Measurements from ENCODE around the gene KLHL2.
A peak's percentile ranks its signal among the peaks of the same experiment; 100 is the strongest.

KLHL2 gene

GRCh38 chr4:165312506-165312905 is 105.1 kb downstream of the KLHL2 start:
- no peaks in the 10 kb centered on the region for H3K4me1 Mint-ChIP-seq
- no peak overlapping the region for H3K27ac Mint-ChIP-seq
- DNase-seq, result no peak
- H3K27me3 Mint-ChIP-seq, result no peaks in the 10 kb centered on the region
- H3K9me3 Mint-ChIP-seq, result no peaks in the 10 kb centered on the region
- no peak overlapping the region for H3K4me3 Mint-ChIP-seq
- no peak for ATAC-seq

- no peak overlapping the region for H3K27ac Mint-ChIP-seq
- no peaks in the 10 kb centered on the region for H3K4me1 Mint-ChIP-seq
- DNase-seq, result no peak
- ATAC-seq, result no peak
- H3K9me3 Mint-ChIP-seq, result no peaks in the 10 kb centered on the region
- no peak overlapping the region for H3K4me3 Mint-ChIP-seq
- no peaks in the 10 kb centered on the region for H3K27me3 Mint-ChIP-seq
These were observed 111.7 kb downstream of the KLHL2 start for GRCh38 chr4:165319030-165319429.

- ATAC-seq, result no peak
- Mint-ChIP-seq H3K4me1 (no peaks in the 10 kb centered on the region), H3K9me3 (no peaks in the 10 kb centered on the region), H3K27me3 (no peaks in the 10 kb centered on the region), H3K4me3 (no peak overlapping the region), H3K27ac (no peak overlapping the region)
- DNase-seq, result no peak
These were observed 112.1 kb downstream of the KLHL2 start for GRCh38 chr4:165319509-165319908.

- Mint-ChIP-seq H3K27ac (no peak overlapping the region), H3K4me1 (peaks cover 15% of the 10 kb centered on the region), H3K4me3 (no peak overlapping the region), H3K27me3 (no peaks in the 10 kb centered on the region), H3K9me3 (no peaks in the 10 kb centered on the region)
- DNase-seq (no peak), ATAC-seq (no peak)
These were observed 117.0 kb downstream of the KLHL2 start for GRCh38 chr4:165324236-165324917.

GRCh38 chr4:165324918-165325304 is 117.5 kb downstream of the KLHL2 start:
- ATAC-seq, result no peak
- peak overlapping the region in 1 of 2 donors; percentile 48 for H3K27ac Mint-ChIP-seq

GRCh38 chr4:165325732-165326512 is 118.6 kb downstream of the KLHL2 start:
- no peaks in the 10 kb centered on the region for H3K9me3 Mint-ChIP-seq
- no peak for ATAC-seq
- no peaks in the 10 kb centered on the region for H3K27me3 Mint-ChIP-seq
- H3K27ac Mint-ChIP-seq, result peak overlapping the region; percentile 3 to 54
- DNase-seq, result no peak
- peaks cover 23% of the 10 kb centered on the region for H3K4me1 Mint-ChIP-seq
- peak overlapping the region; percentile 28 to 56 for H3K4me3 Mint-ChIP-seq

More at GRCh38 chr4:165324918-165325304, 117.5 kb downstream of the KLHL2 start:
- no peak for DNase-seq
- Mint-ChIP-seq H3K9me3 (no peaks in the 10 kb centered on the region), H3K4me1 (peaks cover 15% of the 10 kb centered on the region), H3K27me3 (no peaks in the 10 kb centered on the region), H3K4me3 (no peak overlapping the region)

GRCh38 chr4:165326831-165327210 is 119.5 kb downstream of the KLHL2 start:
- Mint-ChIP-seq H3K27me3 (no peaks in the 10 kb centered on the region), H3K4me3 (no peak overlapping the region), H3K4me1 (peaks cover 32% of the 10 kb centered on the region), H3K27ac (no peak overlapping the region), H3K9me3 (no peaks in the 10 kb centered on the region)
- DNase-seq (peak in 1 of 2 donors; percentile 29), ATAC-seq (no peak)

GRCh38 chr4:165327211-165328100 is 120.1 kb downstream of the KLHL2 start, which contains the start of gene MSMO1:
MSMO1 (plus strand) TSS chr4:165327669; CDS start chr4:165333371, 5,702 bp downstream.
- ATAC-seq (peak; percentile 98), DNase-seq (peak; percentile 97 to 99)
- no peaks in the 10 kb centered on the region for H3K9me3 Mint-ChIP-seq
- H3K4me1 Mint-ChIP-seq, result peaks cover 38% of the 10 kb centered on the region
- H3K27me3 Mint-ChIP-seq, result no peaks in the 10 kb centered on the region
- H3K4me3 Mint-ChIP-seq, result no peak within 1 kb of the TSS
- H3K27ac Mint-ChIP-seq, result no peak within 1 kb of the TSS

- no peaks in the 10 kb centered on the region for H3K27me3 Mint-ChIP-seq
- H3K4me3 Mint-ChIP-seq, result no peak overlapping the region
- no peak for DNase-seq
- no peak overlapping the region for H3K27ac Mint-ChIP-seq
- peaks cover 43% of the 10 kb centered on the region for H3K4me1 Mint-ChIP-seq
- no peaks in the 10 kb centered on the region for H3K9me3 Mint-ChIP-seq
- no peak for ATAC-seq
These were observed 120.7 kb downstream of the KLHL2 start for GRCh38 chr4:165328101-165328425.

GRCh38 chr4:165328708-165329107 is 121.3 kb downstream of the KLHL2 start:
- Mint-ChIP-seq H3K9me3 (no peaks in the 10 kb centered on the region), H3K4me1 (peaks cover 43% of the 10 kb centered on the region), H3K27me3 (no peaks in the 10 kb centered on the region), H3K4me3 (no peak overlapping the region), H3K27ac (no peak overlapping the region)
- DNase-seq, result no peak
- no peak for ATAC-seq

- ATAC-seq (no peak), DNase-seq (no peak)
- Mint-ChIP-seq H3K27ac (peak overlapping the region in 1 of 2 donors; percentile 28), H3K4me1 (peaks cover 43% of the 10 kb centered on the region), H3K27me3 (no peaks in the 10 kb centered on the region), H3K4me3 (peak overlapping the region; percentile 16 to 33), H3K9me3 (no peaks in the 10 kb centered on the region)
These were observed 122.7 kb downstream of the KLHL2 start for GRCh38 chr4:165330071-165330470.

GRCh38 chr4:165330666-165331065 is 123.3 kb downstream of the KLHL2 start:
- H3K27ac Mint-ChIP-seq, result peak overlapping the region in 1 of 2 donors; percentile 28
- DNase-seq (no peak), ATAC-seq (no peak)
- no peaks in the 10 kb centered on the region for H3K9me3 Mint-ChIP-seq
- peak overlapping the region; percentile 16 to 33 for H3K4me3 Mint-ChIP-seq
- H3K27me3 Mint-ChIP-seq, result no peaks in the 10 kb centered on the region
- peaks cover 37% of the 10 kb centered on the region for H3K4me1 Mint-ChIP-seq

- peaks cover 30% of the 10 kb centered on the region for H3K4me1 Mint-ChIP-seq
- peak; percentile 8 for ATAC-seq
These were observed 124.0 kb downstream of the KLHL2 start for GRCh38 chr4:165331359-165331758.

GRCh38 chr4:165331823-165332222 is 124.5 kb downstream of the KLHL2 start:
- no peak for DNase-seq
- ATAC-seq, result no peak
- H3K27me3 Mint-ChIP-seq, result no peaks in the 10 kb centered on the region
- peaks cover 28% of the 10 kb centered on the region for H3K4me1 Mint-ChIP-seq
- no peaks in the 10 kb centered on the region for H3K9me3 Mint-ChIP-seq
- H3K4me3 Mint-ChIP-seq, result peak overlapping the region; percentile 29 to 50
- no peak overlapping the region for H3K27ac Mint-ChIP-seq

More at GRCh38 chr4:165331359-165331758, 124.0 kb downstream of the KLHL2 start:
- DNase-seq, result no peak
- Mint-ChIP-seq H3K27me3 (no peaks in the 10 kb centered on the region), H3K9me3 (no peaks in the 10 kb centered on the region), H3K27ac (peak overlapping the region in 1 of 2 donors; percentile 0), H3K4me3 (peak overlapping the region; percentile 16 to 33)

- no peak overlapping the region for H3K27ac Mint-ChIP-seq
- H3K4me3 Mint-ChIP-seq, result peak overlapping the region in 1 of 2 donors; percentile 2
These were observed 125.1 kb downstream of the KLHL2 start for GRCh38 chr4:165332502-165332901.

More at GRCh38 chr4:165332502-165332901, 125.1 kb downstream of the KLHL2 start:
- DNase-seq (no peak), ATAC-seq (no peak)
- H3K9me3 Mint-ChIP-seq, result no peaks in the 10 kb centered on the region
- H3K27me3 Mint-ChIP-seq, result no peaks in the 10 kb centered on the region
- peaks cover 28% of the 10 kb centered on the region for H3K4me1 Mint-ChIP-seq

Measured in stimulated activated naive CD8-positive, alpha-beta T cell treated with anti-CD3 and anti-CD28 coated beads, Interleukin-15, amount 100 ng/mL, for 72 hours (primary cell).